NCI-H2107 treated with DMSO at 0.1 percent for 48 hours (cell line): ENCODE data around the gene TRPC4.

Experiments
- DNase-seq: peaks from one replicate; lab custom pipeline; 2025; ENCODE audit not compliant: unreplicated experiment; lab: John Stamatoyannopoulos, UW

TRPC4 gene

GRCh38 chr13:37869756-37870488, at the start of gene TRPC4:
Gene TRPC4, minus strand, starts transcription at chr13:37869772. Its CDS starts 86,439 bp downstream, at chr13:37783333.
- DNase-seq, result no peak

- DNase-seq, result no peak
Measured at GRCh38 chr13:37918751-37919150, 49.2 kb upstream of the TRPC4 start.

GRCh38 chr13:37918116-37918714, 48.6 kb upstream of the TRPC4 start:
- DNase-seq, result no peak

GRCh38 chr13:37914781-37915391, 45.3 kb upstream of the TRPC4 start:
- no peak for DNase-seq

GRCh38 chr13:37910790-37911189, 41.2 kb upstream of the TRPC4 start:
- DNase-seq, result no peak

GRCh38 chr13:37906880-37907279, 37.3 kb upstream of the TRPC4 start:
- DNase-seq, result no peak

GRCh38 chr13:37905736-37906135, 36.2 kb upstream of the TRPC4 start:
- no peak for DNase-seq

- no peak for DNase-seq
Measured at GRCh38 chr13:37899753-37900152, 30.2 kb upstream of the TRPC4 start.

- DNase-seq, result no peak
Measured at GRCh38 chr13:37893321-37893720, 23.7 kb upstream of the TRPC4 start.

- no peak for DNase-seq
Measured at GRCh38 chr13:37889820-37890219, 20.2 kb upstream of the TRPC4 start.

GRCh38 chr13:37889102-37889501, 19.5 kb upstream of the TRPC4 start:
- no peak for DNase-seq

- DNase-seq, result no peak
Measured at GRCh38 chr13:37886879-37887278, 17.3 kb upstream of the TRPC4 start.

- DNase-seq, result no peak
Measured at GRCh38 chr13:37884674-37885073, 15.1 kb upstream of the TRPC4 start.

GRCh38 chr13:37884026-37884425, 14.5 kb upstream of the TRPC4 start:
- no peak for DNase-seq

- DNase-seq, result no peak
Measured at GRCh38 chr13:37878921-37879320, 9.3 kb upstream of the TRPC4 start.

- no peak for DNase-seq
Measured at GRCh38 chr13:37878496-37878895, 8.9 kb upstream of the TRPC4 start.

GRCh38 chr13:37870895-37871550, 1.5 kb upstream of the TRPC4 start:
- no peak for DNase-seq

- no peak for DNase-seq
Measured at GRCh38 chr13:37870489-37870845, 895 bp upstream of the TRPC4 start.

GRCh38 chr13:37869506-37869755, 141 bp downstream of the TRPC4 start:
- DNase-seq, result no peak

- no peak for DNase-seq
Measured at GRCh38 chr13:37868691-37869505, 674 bp downstream of the TRPC4 start.

- DNase-seq, result no peak
Measured at GRCh38 chr13:37863708-37864107, 5.9 kb downstream of the TRPC4 start.
